ENCODE results near the gene TECPR1.

- TF ChIP-seq CTCF (conservative IDR thresholded peaks at IDR 0.05 in 1 of 2, IDR thresholded peaks at IDR 0.05 in 1 of 2; ENCODE audit: low read depth in 1 of 2, low read length in 2 of 2) (no peak), EZH2 (IDR thresholded peaks at IDR 0.05; ENCODE audit: low read length, missing control alignments) (no peak)
Observed at GRCh38 chr7:98217623-98218582, 34.1 kb downstream of the TECPR1 start.
